ENCODE results near the gene TNIP2. TPM values are rescaled to one million over a fixed set of nuclear protein-coding genes. Genes with fewer than 3 reads are reported as not detected.
"Not testable (repeated sequence)": the region's sequence is repeated elsewhere in the genome, so short reads cannot be mapped to it uniquely, and the experiment has no call there.

Gene TNIP2
- total RNA-seq, 1 donor: 53.8 TPM

GRCh38 chr4:2728806-2729532, 27.2 kb downstream of the TNIP2 start:
- Histone ChIP-seq H3K27me3 (ENCODE audit: insufficient read depth, low read length) (no peaks in the 10 kb centered on the region), H3K4me1 (ENCODE audit: insufficient read depth, low read length) (no peaks in the 10 kb centered on the region), H3K9me3 (ENCODE audit: low read depth, low read length) (no peaks in the 10 kb centered on the region), H3K4me3 (ENCODE audit: low read length) (no peak overlapping the region)

GRCh38 chr4:2728221-2728620, 27.9 kb downstream of the TNIP2 start:
- no peaks in the 10 kb centered on the region for H3K27me3 ChIP-seq (ENCODE audit: insufficient read depth, low read length)
- no peaks in the 10 kb centered on the region for H3K9me3 ChIP-seq (ENCODE audit: low read depth, low read length)
- H3K4me1 ChIP-seq (ENCODE audit: insufficient read depth, low read length): no peaks in the 10 kb centered on the region
- H3K4me3 ChIP-seq (ENCODE audit: low read length): no peak overlapping the region

GRCh38 chr4:2726881-2727280, 29.3 kb downstream of the TNIP2 start:
- not testable (repeated sequence) for H3K27me3 ChIP-seq (ENCODE audit: insufficient read depth, low read length); H3K9me3 ChIP-seq (ENCODE audit: low read depth, low read length); H3K4me3 ChIP-seq (ENCODE audit: low read length); H3K4me1 ChIP-seq (ENCODE audit: insufficient read depth, low read length)

GRCh38 chr4:2725380-2725779, 30.8 kb downstream of the TNIP2 start:
- Histone ChIP-seq H3K9me3 (ENCODE audit: low read depth, low read length) (no peaks in the 10 kb centered on the region), H3K4me3 (ENCODE audit: low read length) (no peak overlapping the region), H3K27me3 (ENCODE audit: insufficient read depth, low read length) (no peaks in the 10 kb centered on the region), H3K4me1 (ENCODE audit: insufficient read depth, low read length) (no peaks in the 10 kb centered on the region)

- Histone ChIP-seq H3K27me3 (ENCODE audit: insufficient read depth, low read length) (no peaks in the 10 kb centered on the region), H3K4me1 (ENCODE audit: insufficient read depth, low read length) (no peaks in the 10 kb centered on the region), H3K9me3 (ENCODE audit: low read depth, low read length) (no peaks in the 10 kb centered on the region), H3K4me3 (ENCODE audit: low read length) (no peak overlapping the region)
These were observed 32.4 kb downstream of the TNIP2 start for GRCh38 chr4:2723751-2724150.

GRCh38 chr4:2722033-2722432, 34.1 kb downstream of the TNIP2 start:
- Histone ChIP-seq H3K4me1 (ENCODE audit: insufficient read depth, low read length) (no peaks in the 10 kb centered on the region), H3K4me3 (ENCODE audit: low read length) (no peak overlapping the region), H3K9me3 (ENCODE audit: low read depth, low read length) (no peaks in the 10 kb centered on the region), H3K27me3 (ENCODE audit: insufficient read depth, low read length) (no peaks in the 10 kb centered on the region)

GRCh38 chr4:2721586-2721985, 34.5 kb downstream of the TNIP2 start:
- Histone ChIP-seq H3K4me1 (ENCODE audit: insufficient read depth, low read length) (no peaks in the 10 kb centered on the region), H3K9me3 (ENCODE audit: low read depth, low read length) (no peaks in the 10 kb centered on the region), H3K4me3 (ENCODE audit: low read length) (no peak overlapping the region), H3K27me3 (ENCODE audit: insufficient read depth, low read length) (no peaks in the 10 kb centered on the region)

- peaks cover 20% of the 10 kb centered on the region for H3K4me1 ChIP-seq (ENCODE audit: insufficient read depth, low read length)
- no peaks in the 10 kb centered on the region for H3K9me3 ChIP-seq (ENCODE audit: low read depth, low read length)
- H3K4me3 ChIP-seq (ENCODE audit: low read length): no peak overlapping the region
- H3K27me3 ChIP-seq (ENCODE audit: insufficient read depth, low read length): no peaks in the 10 kb centered on the region
These were observed 39.9 kb downstream of the TNIP2 start for GRCh38 chr4:2716236-2716635.

GRCh38 chr4:2715426-2715825, 40.7 kb downstream of the TNIP2 start:
- Histone ChIP-seq H3K4me3 (ENCODE audit: low read length) (no peak overlapping the region), H3K27me3 (ENCODE audit: insufficient read depth, low read length) (no peaks in the 10 kb centered on the region), H3K4me1 (ENCODE audit: insufficient read depth, low read length) (peaks cover 20% of the 10 kb centered on the region), H3K9me3 (ENCODE audit: low read depth, low read length) (no peaks in the 10 kb centered on the region)

GRCh38 chr4:2714918-2715317, 41.2 kb downstream of the TNIP2 start:
- Histone ChIP-seq H3K9me3 (ENCODE audit: low read depth, low read length) (no peaks in the 10 kb centered on the region), H3K4me3 (ENCODE audit: low read length) (no peak overlapping the region), H3K27me3 (ENCODE audit: insufficient read depth, low read length) (no peaks in the 10 kb centered on the region), H3K4me1 (ENCODE audit: insufficient read depth, low read length) (peaks cover 20% of the 10 kb centered on the region)

- Histone ChIP-seq H3K4me3 (ENCODE audit: low read length) (no peak overlapping the region), H3K27me3 (ENCODE audit: insufficient read depth, low read length) (no peaks in the 10 kb centered on the region)
These were observed 41.9 kb downstream of the TNIP2 start for GRCh38 chr4:2714061-2714770.

GRCh38 chr4:2713337-2713736, 42.8 kb downstream of the TNIP2 start:
- Histone ChIP-seq H3K9me3 (ENCODE audit: low read depth, low read length) (no peaks in the 10 kb centered on the region), H3K27me3 (ENCODE audit: insufficient read depth, low read length) (no peaks in the 10 kb centered on the region), H3K4me1 (ENCODE audit: insufficient read depth, low read length) (peaks cover 20% of the 10 kb centered on the region), H3K4me3 (ENCODE audit: low read length) (no peak overlapping the region)

More at GRCh38 chr4:2714061-2714770, 41.9 kb downstream of the TNIP2 start:
- no peaks in the 10 kb centered on the region for H3K9me3 ChIP-seq (ENCODE audit: low read depth, low read length)
- H3K4me1 ChIP-seq (ENCODE audit: insufficient read depth, low read length): peaks cover 20% of the 10 kb centered on the region

- Histone ChIP-seq H3K9me3 (ENCODE audit: low read depth, low read length) (no peaks in the 10 kb centered on the region), H3K4me3 (ENCODE audit: low read length) (no peak overlapping the region), H3K4me1 (ENCODE audit: insufficient read depth, low read length) (peaks cover 20% of the 10 kb centered on the region), H3K27me3 (ENCODE audit: insufficient read depth, low read length) (no peaks in the 10 kb centered on the region)
These were observed 43.8 kb downstream of the TNIP2 start for GRCh38 chr4:2712261-2712842.

- no peaks in the 10 kb centered on the region for H3K27me3 ChIP-seq (ENCODE audit: insufficient read depth, low read length)
- no peak overlapping the region for H3K4me3 ChIP-seq (ENCODE audit: low read length)
- no peaks in the 10 kb centered on the region for H3K4me1 ChIP-seq (ENCODE audit: insufficient read depth, low read length)
- no peaks in the 10 kb centered on the region for H3K9me3 ChIP-seq (ENCODE audit: low read depth, low read length)
These were observed 53.4 kb downstream of the TNIP2 start for GRCh38 chr4:2702770-2703169.

GRCh38 chr4:2702361-2702760, 53.8 kb downstream of the TNIP2 start:
- Histone ChIP-seq H3K9me3 (ENCODE audit: low read depth, low read length) (no peaks in the 10 kb centered on the region), H3K27me3 (ENCODE audit: insufficient read depth, low read length) (no peaks in the 10 kb centered on the region), H3K4me3 (ENCODE audit: low read length) (no peak overlapping the region), H3K4me1 (ENCODE audit: insufficient read depth, low read length) (peaks cover under 1% of the 10 kb centered on the region)

All from mononuclear cell (primary cell).